SK-N-SH treated with all-trans-retinoic acid at 6 μM for 48 hours (cell line): Measurements from ENCODE around the gene TYROBP.

Experiments used
- ARNTL ChIP-seq: fragments of 450-650 bp; formaldehyde crosslinking; IDR thresholded peaks from 2 replicates; pipeline ENCODE4 v1.5.0; 2020; ENCODE audit warnings: low read depth, mild to moderate bottlenecking, moderate library complexity, borderline replicate concordance
- PATZ1 ChIP-seq: fragments of 250-450 bp; sonication (Bioruptor Pico); IDR thresholded peaks from 2 replicates; pipeline ENCODE4 v1.8.0; 2020; ENCODE audit warnings: mild to moderate bottlenecking, moderate library complexity, borderline replicate concordance

GRCh38 chr19:35895911-35896642 lies 12.0 kb downstream of the TYROBP start:
- TF ChIP-seq PATZ1 (CRISPR knock-in tag) (no peak), ARNTL (CRISPR knock-in tag) (no peak)
